GM19099 (cell line): ENCODE measurements around the gene PDE5A.

Experiments used
- POLR2A ChIP-seq: IDR thresholded peaks from 3 replicates; pipeline ENCODE4 v1.6.1; 2011; ENCODE audit warnings: low read depth; ENCODE audit not compliant: insufficient read length; ENCODE audit errors: extremely low read depth

PDE5A gene

GRCh38 chr4:119655111-119655837, 26.7 kb upstream of the PDE5A start:
- no peak for TF ChIP-seq POLR2A

- no peak for TF ChIP-seq POLR2A
Observed at GRCh38 chr4:119653990-119654389, 25.4 kb upstream of the PDE5A start.

- no peak for TF ChIP-seq POLR2A
Observed at GRCh38 chr4:119652998-119653397, 24.4 kb upstream of the PDE5A start.

- TF ChIP-seq POLR2A = no peak
Observed at GRCh38 chr4:119648398-119648797, 19.8 kb upstream of the PDE5A start.

- TF ChIP-seq POLR2A = no peak
Observed at GRCh38 chr4:119647558-119647957, 19.0 kb upstream of the PDE5A start.

- TF ChIP-seq POLR2A = no peak
Observed at GRCh38 chr4:119646347-119647071, 17.9 kb upstream of the PDE5A start.

- no peak for TF ChIP-seq POLR2A
Observed at GRCh38 chr4:119643306-119644042, 14.9 kb upstream of the PDE5A start.

- TF ChIP-seq POLR2A = no peak
Observed at GRCh38 chr4:119641765-119642164, 13.2 kb upstream of the PDE5A start.

GRCh38 chr4:119638359-119638758, 9.8 kb upstream of the PDE5A start:
- TF ChIP-seq POLR2A = no peak

- no peak for TF ChIP-seq POLR2A
Observed at GRCh38 chr4:119632216-119632615, 3.6 kb upstream of the PDE5A start.

- TF ChIP-seq POLR2A = no peak
Observed at GRCh38 chr4:119629142-119629471, 503 bp upstream of the PDE5A start.

- TF ChIP-seq POLR2A = no peak
Observed at GRCh38 chr4:119627267-119628255, 1.0 kb downstream of the PDE5A start.

GRCh38 chr4:119626943-119627266, 1.7 kb downstream of the PDE5A start:
- no peak for TF ChIP-seq POLR2A

GRCh38 chr4:119626420-119626819, 2.2 kb downstream of the PDE5A start:
- no peak for TF ChIP-seq POLR2A

- TF ChIP-seq POLR2A = no peak
Observed at GRCh38 chr4:119625761-119626160, 2.8 kb downstream of the PDE5A start.
